Measurements from ENCODE around the gene TLCD3B. TPM values are rescaled to one million over a fixed set of nuclear protein-coding genes. Genes with fewer than 3 reads are reported as not detected.

Gene TLCD3B
- total RNA-seq, 4 donors from 2014 or later = 0.54 to 0.79 TPM; not detected in 2

DNA sequence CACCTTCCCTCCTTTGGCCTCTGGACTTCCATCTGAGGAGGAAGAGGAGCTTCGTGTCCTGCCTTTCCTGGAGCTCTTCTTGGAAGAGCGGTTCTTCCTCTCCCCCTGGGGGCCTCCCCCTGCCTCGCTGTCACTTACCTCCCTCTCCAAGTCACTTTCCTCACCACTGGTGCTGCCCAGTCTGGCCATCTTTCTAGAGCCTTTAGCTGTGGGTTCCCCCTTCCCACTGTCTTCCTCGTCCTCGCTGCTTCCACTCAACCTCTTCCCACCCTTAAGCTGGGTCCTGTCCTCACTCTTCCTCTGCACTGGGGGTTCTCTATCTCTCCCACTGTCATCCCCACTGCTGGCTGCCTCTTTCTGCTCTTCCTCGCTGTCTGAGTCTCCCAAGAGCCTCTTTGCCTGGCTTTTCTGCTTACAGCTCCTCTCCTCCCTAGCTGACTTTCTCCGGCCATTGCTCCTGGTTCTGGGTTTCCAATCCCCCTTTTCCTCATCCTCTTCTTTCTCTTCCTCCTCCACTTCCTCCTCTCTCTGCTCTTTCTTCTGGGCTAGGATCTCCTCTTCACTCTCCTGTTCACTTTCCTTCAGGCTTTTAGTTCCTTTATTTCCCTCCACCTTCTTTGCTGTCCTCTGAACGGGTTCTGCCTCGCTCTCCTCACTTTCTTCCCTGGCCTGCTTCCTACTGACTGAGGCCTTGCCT is 37.0 kb downstream of the TLCD3B start:
- H3K27me3 ChIP-seq = no peaks in the 10 kb centered on the region
- WGBS, 2 donors = 88 to 91% methylated on average over 9 of the region's 9 CpGs
- no peak overlapping the region for H3K4me3 ChIP-seq (replicated peaks in 1 of 3)

DNA sequence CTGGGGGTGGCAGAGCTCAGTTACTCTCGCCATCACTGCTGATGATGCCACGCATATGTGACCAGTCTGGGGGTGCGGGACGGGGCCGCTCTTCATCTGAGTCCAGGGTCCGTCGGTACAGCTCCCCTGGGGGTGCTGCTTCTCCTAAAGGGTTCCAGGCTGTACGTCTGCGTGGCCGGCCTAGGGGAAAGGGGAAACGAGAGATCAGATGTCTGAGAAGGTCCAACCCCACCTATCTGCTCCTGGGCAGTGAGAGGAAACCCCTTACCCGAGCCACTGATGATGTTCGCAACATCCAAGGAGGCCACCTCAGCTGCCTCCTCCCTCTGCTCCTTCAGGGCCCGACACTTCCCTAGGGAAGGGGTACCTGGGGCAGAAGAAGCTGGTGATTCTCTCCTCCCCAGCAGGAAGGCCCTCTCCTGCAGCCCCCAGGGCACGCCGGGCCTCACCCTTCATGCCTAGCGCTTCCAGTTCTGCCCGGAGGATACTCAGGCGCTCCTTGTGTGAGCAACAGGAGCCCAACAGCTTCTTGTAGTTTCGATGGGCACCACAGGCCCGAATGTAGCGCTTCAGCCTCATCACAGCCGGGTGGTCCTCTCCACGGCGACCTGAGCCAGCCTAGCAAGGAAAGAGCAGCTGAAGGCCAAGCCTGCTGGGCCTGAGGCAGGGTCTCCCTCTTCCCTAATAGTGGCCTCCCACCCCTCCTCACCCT is 37.7 kb downstream of the TLCD3B start:
- WGBS, 2 donors = 91 to 92% methylated on average over 19 to 20 of the region's 25 CpGs
- TF ChIP-seq, protein P1, sequence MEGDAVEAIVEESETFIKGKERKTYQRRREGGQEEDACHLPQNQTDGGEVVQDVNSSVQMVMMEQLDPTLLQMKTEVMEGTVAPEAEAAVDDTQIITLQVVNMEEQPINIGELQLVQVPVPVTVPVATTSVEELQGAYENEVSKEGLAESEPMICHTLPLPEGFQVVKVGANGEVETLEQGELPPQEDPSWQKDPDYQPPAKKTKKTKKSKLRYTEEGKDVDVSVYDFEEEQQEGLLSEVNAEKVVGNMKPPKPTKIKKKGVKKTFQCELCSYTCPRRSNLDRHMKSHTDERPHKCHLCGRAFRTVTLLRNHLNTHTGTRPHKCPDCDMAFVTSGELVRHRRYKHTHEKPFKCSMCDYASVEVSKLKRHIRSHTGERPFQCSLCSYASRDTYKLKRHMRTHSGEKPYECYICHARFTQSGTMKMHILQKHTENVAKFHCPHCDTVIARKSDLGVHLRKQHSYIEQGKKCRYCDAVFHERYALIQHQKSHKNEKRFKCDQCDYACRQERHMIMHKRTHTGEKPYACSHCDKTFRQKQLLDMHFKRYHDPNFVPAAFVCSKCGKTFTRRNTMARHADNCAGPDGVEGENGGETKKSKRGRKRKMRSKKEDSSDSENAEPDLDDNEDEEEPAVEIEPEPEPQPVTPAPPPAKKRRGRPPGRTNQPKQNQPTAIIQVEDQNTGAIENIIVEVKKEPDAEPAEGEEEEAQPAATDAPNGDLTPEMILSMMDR (IDR thresholded peaks at IDR 0.05) = no peak
- no peak for TF ChIP-seq POLR2A (IDR thresholded peaks at IDR 0.05)
- H3K36me3 ChIP-seq = peaks cover 17 to 19% of the 10 kb centered on the region in 2 donors
- no peaks in the 10 kb centered on the region for H3K9me3 ChIP-seq
- H3K27me3 ChIP-seq = no peaks in the 10 kb centered on the region
- no peak for DNase-seq
- no peak overlapping the region for H3K4me3 ChIP-seq (replicated peaks in 1 of 3)
- no peak overlapping the region for H3K27ac ChIP-seq
- intact Hi-C loops (cut with DNase I) = no loop called here
- peaks cover 13 to 15% of the 10 kb centered on the region in 2 donors for H3K4me1 ChIP-seq

More for the DNA sequence above, 37.0 kb downstream of the TLCD3B start:
- intact Hi-C loops (cut with DNase I) = loop anchor here (2.0 kb wide), 1 partner anchor 17 kb away; no protein-coding TSS in a partner anchor
- H3K4me1 ChIP-seq = peaks cover 13 to 15% of the 10 kb centered on the region in 2 donors
- TF ChIP-seq, protein P1 (IDR thresholded peaks at IDR 0.05) = no peak
- no peak for TF ChIP-seq POLR2A (IDR thresholded peaks at IDR 0.05)
- H3K36me3 ChIP-seq = peaks cover 12 to 16% of the 10 kb centered on the region in 2 donors
- DNase-seq = no peak
- H3K27ac ChIP-seq = no peak overlapping the region
- no peaks in the 10 kb centered on the region for H3K9me3 ChIP-seq

DNA sequence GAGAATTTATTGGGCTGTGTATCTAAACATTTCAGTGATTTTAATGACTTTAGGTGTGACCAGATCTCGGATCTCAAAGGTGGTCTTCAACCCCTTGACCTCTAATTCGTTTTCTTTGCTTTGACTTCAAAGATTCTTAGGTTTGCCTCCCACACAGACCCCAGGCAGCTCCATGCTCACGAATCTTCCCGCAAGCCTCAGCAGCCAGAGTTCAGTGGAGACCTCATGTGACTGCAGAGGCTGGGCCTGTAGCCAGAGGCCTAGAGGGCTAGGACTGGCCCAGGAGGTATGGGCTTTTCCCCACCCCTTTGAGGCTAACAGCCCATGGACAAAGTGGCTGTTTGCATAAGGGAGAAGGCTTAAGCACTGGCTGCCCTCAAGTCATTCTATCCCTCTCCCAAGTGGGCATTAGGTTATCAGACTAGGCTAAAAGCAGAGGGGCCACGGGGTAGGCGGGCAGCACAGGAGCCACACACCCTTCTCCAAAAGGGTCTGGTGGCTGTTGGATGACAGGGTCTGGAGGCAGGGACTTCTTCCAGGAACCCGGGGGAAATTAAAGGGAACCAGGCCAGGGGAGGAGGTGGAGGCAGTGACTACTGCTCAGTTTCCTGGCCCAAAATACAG is 38.6 kb downstream of the TLCD3B start:
- peaks cover 26 to 28% of the 10 kb centered on the region in 2 donors for H3K36me3 ChIP-seq
- 54 to 70% methylated on average over 7 of the region's 7 CpGs for WGBS, 2 donors
- no peaks in the 10 kb centered on the region for H3K27me3 ChIP-seq
- TF ChIP-seq, protein P1 (IDR thresholded peaks at IDR 0.05) = no peak
- no peak for TF ChIP-seq POLR2A (IDR thresholded peaks at IDR 0.05)
- no peaks in the 10 kb centered on the region for H3K9me3 ChIP-seq
- intact Hi-C loops (cut with DNase I) = no loop called here
- DNase-seq = no peak
- no peak overlapping the region for H3K27ac ChIP-seq
- peaks cover 13 to 15% of the 10 kb centered on the region in 2 donors for H3K4me1 ChIP-seq
- no peak overlapping the region for H3K4me3 ChIP-seq (replicated peaks in 1 of 3)

DNA sequence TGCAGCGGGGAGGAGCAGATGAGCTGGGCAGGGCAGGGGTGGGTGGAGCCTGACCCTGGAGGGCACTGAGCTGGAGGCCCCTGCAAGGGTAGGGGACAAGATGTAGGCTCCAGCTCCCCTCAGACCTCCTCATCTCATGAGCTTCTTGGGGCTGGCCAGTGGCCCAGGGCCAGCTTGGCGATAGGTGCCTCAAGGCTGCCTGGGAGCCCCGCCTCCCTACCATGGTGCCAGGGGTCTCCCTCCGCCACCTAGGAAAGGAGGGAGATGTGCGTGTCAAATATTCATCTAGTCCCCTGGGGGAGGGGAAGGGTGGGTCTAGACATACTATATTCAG is 39.5 kb downstream of the TLCD3B start:
- H3K4me3 ChIP-seq (replicated peaks in 1 of 3) = no peak overlapping the region
- no peaks in the 10 kb centered on the region for H3K9me3 ChIP-seq
- no peak for DNase-seq
- no peaks in the 10 kb centered on the region for H3K27me3 ChIP-seq
- intact Hi-C loops (cut with DNase I) = no loop called here
- no peak for TF ChIP-seq POLR2A (IDR thresholded peaks at IDR 0.05)
- TF ChIP-seq, protein P1 (IDR thresholded peaks at IDR 0.05) = no peak
- H3K36me3 ChIP-seq = peaks cover 35 to 37% of the 10 kb centered on the region in 2 donors
- H3K4me1 ChIP-seq = peaks cover 8 to 10% of the 10 kb centered on the region in 2 donors
- H3K27ac ChIP-seq = no peak overlapping the region
- WGBS, 2 donors = 78 to 92% methylated on average over 5 of the region's 5 CpGs

Measured in thyroid gland (tissue), 4 donors.